Measurements from ENCODE around the gene RNASE9. TPM values are rescaled to one million over a fixed set of nuclear protein-coding genes. Genes with fewer than 3 reads are reported as not detected.

Gene RNASE9
- total and polyA plus RNA-seq, 2 experiments from 2014 or later: not detected

GRCh38 chr14:20583142-20583541 lies 22.3 kb upstream of the RNASE9 start:
- Histone ChIP-seq H2AFZ (no peak overlapping the region), H3K4me3 (no peak overlapping the region), H3K4me1 (ENCODE audit: insufficient read depth) (no peaks in the 10 kb centered on the region), H3K27ac (no peak overlapping the region), H3K79me2 (no peaks in the 10 kb centered on the region), H3K27me3 (no peaks in the 10 kb centered on the region), H3K9me2 (replicated peaks; ENCODE audit: insufficient read depth) (no peaks in the 10 kb centered on the region), H3K9me3 (ENCODE audit: low read depth) (no peaks in the 10 kb centered on the region), H3K4me2 (no peak overlapping the region), H3K36me3 (replicated peaks; ENCODE audit: insufficient read depth, low read depth) (no peaks in the 10 kb centered on the region), H4K20me1 (ENCODE audit: insufficient read depth, poor library complexity, severe bottlenecking) (no peaks in the 10 kb centered on the region)
- TF ChIP-seq CTCF (IDR thresholded peaks at IDR 0.05; ENCODE audit: poor library complexity) (no peak), EZH2 (IDR thresholded peaks at IDR 0.05; ENCODE audit: borderline replicate concordance) (no peak), EZH2phosphoT487 (IDR thresholded peaks at IDR 0.05; ENCODE audit: low read depth, severe bottlenecking, unreplicated experiment) (no peak)
- no peak for DNase-seq (ENCODE audit: low spot score)

- TF ChIP-seq EZH2phosphoT487 (IDR thresholded peaks at IDR 0.05; ENCODE audit: low read depth, severe bottlenecking, unreplicated experiment) (no peak), EZH2 (IDR thresholded peaks at IDR 0.05; ENCODE audit: borderline replicate concordance) (no peak), CTCF (IDR thresholded peaks at IDR 0.05; ENCODE audit: poor library complexity) (no peak)
- H3K9me3 ChIP-seq (ENCODE audit: low read depth): no peaks in the 10 kb centered on the region
- no peak overlapping the region for H3K4me3 ChIP-seq
- no peaks in the 10 kb centered on the region for H3K9me2 ChIP-seq (replicated peaks; ENCODE audit: insufficient read depth)
- no peak overlapping the region for H2AFZ ChIP-seq
- no peak overlapping the region for H3K27ac ChIP-seq
- H3K4me1 ChIP-seq (ENCODE audit: insufficient read depth): no peaks in the 10 kb centered on the region
- no peak overlapping the region for H3K4me2 ChIP-seq
- H3K79me2 ChIP-seq: no peaks in the 10 kb centered on the region
- H4K20me1 ChIP-seq (ENCODE audit: insufficient read depth, poor library complexity, severe bottlenecking): no peaks in the 10 kb centered on the region
- no peaks in the 10 kb centered on the region for H3K36me3 ChIP-seq (replicated peaks; ENCODE audit: insufficient read depth, low read depth)
- DNase-seq (ENCODE audit: low spot score): no peak
- no peaks in the 10 kb centered on the region for H3K27me3 ChIP-seq
- 80% methylated on average over 4 of the region's 4 CpGs for WGBS (ENCODE audit: low lambda C conversion rate, missing lambda C conversion rate)
Measured at GRCh38 chr14:20580242-20580641, 19.4 kb upstream of the RNASE9 start.

- Histone ChIP-seq H3K27me3 (no peaks in the 10 kb centered on the region), H3K79me2 (no peaks in the 10 kb centered on the region), H3K4me3 (no peak overlapping the region), H3K4me2 (no peak overlapping the region), H3K9me2 (replicated peaks; ENCODE audit: insufficient read depth) (no peaks in the 10 kb centered on the region), H3K27ac (no peak overlapping the region), H3K4me1 (ENCODE audit: insufficient read depth) (no peaks in the 10 kb centered on the region), H2AFZ (no peak overlapping the region), H4K20me1 (ENCODE audit: insufficient read depth, poor library complexity, severe bottlenecking) (no peaks in the 10 kb centered on the region), H3K36me3 (replicated peaks; ENCODE audit: insufficient read depth, low read depth) (no peaks in the 10 kb centered on the region), H3K9me3 (ENCODE audit: low read depth) (no peaks in the 10 kb centered on the region)
- no peak for DNase-seq (ENCODE audit: low spot score)
- TF ChIP-seq CTCF (IDR thresholded peaks at IDR 0.05; ENCODE audit: poor library complexity) (no peak), EZH2 (IDR thresholded peaks at IDR 0.05; ENCODE audit: borderline replicate concordance) (no peak), EZH2phosphoT487 (IDR thresholded peaks at IDR 0.05; ENCODE audit: low read depth, severe bottlenecking, unreplicated experiment) (no peak)
- 77% methylated on average over 14 of the region's 14 CpGs for WGBS (ENCODE audit: low lambda C conversion rate, missing lambda C conversion rate)
Measured at GRCh38 chr14:20578784-20579502, 18.1 kb upstream of the RNASE9 start.
